ENCODE measurements around the gene WSCD1.

The WSCD1 gene

GRCh38 chr17:6110592-6110991 lies 40.4 kb downstream of the WSCD1 start:
- in situ Hi-C loops (cut with MboI; ENCODE audit: low sequenced_read_pairs, unreplicated experiment), result no loop called here
- DNase-seq (ENCODE audit: low spot score), result peak; percentile 57
- no peak for TF ChIP-seq CTCF (IDR thresholded peaks at IDR 0.05; ENCODE audit: borderline replicate concordance, control extremely low read depth, extremely low read depth, insufficient read depth, missing control alignments)

GRCh38 chr17:6120351-6120750 lies 50.2 kb downstream of the WSCD1 start:
- TF ChIP-seq CTCF (IDR thresholded peaks at IDR 0.05; ENCODE audit: borderline replicate concordance, control extremely low read depth, extremely low read depth, insufficient read depth, missing control alignments), result no peak
- DNase-seq (ENCODE audit: low spot score), result no peak
- in situ Hi-C loops (cut with MboI; ENCODE audit: low sequenced_read_pairs, unreplicated experiment), result no loop called here

- no peak for TF ChIP-seq CTCF (IDR thresholded peaks at IDR 0.05; ENCODE audit: borderline replicate concordance, control extremely low read depth, extremely low read depth, insufficient read depth, missing control alignments)
- in situ Hi-C loops (cut with MboI; ENCODE audit: low sequenced_read_pairs, unreplicated experiment), result no loop called here
- DNase-seq (ENCODE audit: low spot score), result no peak
Observed at GRCh38 chr17:6124856-6125255, 54.7 kb downstream of the WSCD1 start.

GRCh38 chr17:6126768-6127167 lies 56.6 kb downstream of the WSCD1 start:
- DNase-seq (ENCODE audit: low spot score), result no peak
- in situ Hi-C loops (cut with MboI; ENCODE audit: low sequenced_read_pairs, unreplicated experiment), result no loop called here
- no peak for TF ChIP-seq CTCF (IDR thresholded peaks at IDR 0.05; ENCODE audit: borderline replicate concordance, control extremely low read depth, extremely low read depth, insufficient read depth, missing control alignments)

GRCh38 chr17:6134721-6135120 lies 64.5 kb downstream of the WSCD1 start:
- TF ChIP-seq CTCF (IDR thresholded peaks at IDR 0.05; ENCODE audit: borderline replicate concordance, control extremely low read depth, extremely low read depth, insufficient read depth, missing control alignments), result no peak
- in situ Hi-C loops (cut with MboI; ENCODE audit: low sequenced_read_pairs, unreplicated experiment), result no loop called here
- no peak for DNase-seq (ENCODE audit: low spot score)

GRCh38 chr17:6135236-6135635 lies 65.1 kb downstream of the WSCD1 start:
- in situ Hi-C loops (cut with MboI; ENCODE audit: low sequenced_read_pairs, unreplicated experiment), result no loop called here
- no peak for DNase-seq (ENCODE audit: low spot score)
- TF ChIP-seq CTCF (IDR thresholded peaks at IDR 0.05; ENCODE audit: borderline replicate concordance, control extremely low read depth, extremely low read depth, insufficient read depth, missing control alignments), result no peak

- TF ChIP-seq CTCF (IDR thresholded peaks at IDR 0.05; ENCODE audit: borderline replicate concordance, control extremely low read depth, extremely low read depth, insufficient read depth, missing control alignments), result no peak
- in situ Hi-C loops (cut with MboI; ENCODE audit: low sequenced_read_pairs, unreplicated experiment), result no loop called here
- DNase-seq (ENCODE audit: low spot score), result no peak
Observed at GRCh38 chr17:6135996-6136395, 65.8 kb downstream of the WSCD1 start.
